AML-193 (cell line): ENCODE data around the gene SYCE1L.
"Not testable (repeated sequence)": the region's sequence is repeated elsewhere in the genome, so short reads cannot be mapped to it uniquely, and the experiment has no call there.

Experiments
- DNase-seq, 2 experiments: peaks; one replicate each; lab custom pipeline; 2025; lab: John Stamatoyannopoulos, UW

The SYCE1L gene

DNA sequence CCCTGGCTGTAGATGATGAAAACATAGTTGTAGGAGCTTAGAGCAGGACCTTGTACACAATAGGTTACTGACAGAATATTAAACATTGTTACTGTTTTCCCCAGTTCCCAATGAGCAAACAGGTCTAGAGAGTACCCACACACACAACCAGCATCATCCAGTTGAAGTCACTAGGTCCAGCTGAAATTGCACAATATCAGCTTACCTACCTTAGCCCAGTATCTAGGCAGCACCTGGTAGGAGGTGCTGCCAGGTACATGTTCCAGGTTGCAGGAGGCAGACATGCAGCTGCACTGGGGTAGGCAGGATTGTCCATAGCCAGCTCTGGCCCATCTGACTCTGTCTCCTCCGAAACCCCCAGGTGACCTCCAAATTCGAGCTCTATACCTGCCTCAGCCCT is 1.5 kb upstream of the SYCE1L start:
- no peak for DNase-seq

DNA sequence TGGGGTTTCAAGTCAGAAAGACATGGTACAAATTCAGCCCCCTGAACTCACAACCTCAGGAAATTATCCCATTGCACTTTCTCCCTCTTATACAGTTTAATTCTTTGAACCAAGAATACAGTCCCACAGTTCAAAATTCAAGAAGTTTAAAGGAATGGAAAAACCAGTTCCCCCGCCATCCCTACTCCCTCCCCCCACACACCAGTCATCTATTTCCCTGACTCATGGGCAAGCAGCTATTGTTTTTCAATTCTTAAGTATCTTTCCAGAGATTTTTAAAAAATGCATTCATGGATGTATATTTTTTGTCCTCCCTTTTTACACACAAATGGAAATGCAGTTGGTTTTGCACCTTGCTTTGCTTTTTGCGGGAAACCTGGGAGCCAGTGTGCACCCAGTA is 7.3 kb downstream of the SYCE1L start:
- no peak for DNase-seq

DNA sequence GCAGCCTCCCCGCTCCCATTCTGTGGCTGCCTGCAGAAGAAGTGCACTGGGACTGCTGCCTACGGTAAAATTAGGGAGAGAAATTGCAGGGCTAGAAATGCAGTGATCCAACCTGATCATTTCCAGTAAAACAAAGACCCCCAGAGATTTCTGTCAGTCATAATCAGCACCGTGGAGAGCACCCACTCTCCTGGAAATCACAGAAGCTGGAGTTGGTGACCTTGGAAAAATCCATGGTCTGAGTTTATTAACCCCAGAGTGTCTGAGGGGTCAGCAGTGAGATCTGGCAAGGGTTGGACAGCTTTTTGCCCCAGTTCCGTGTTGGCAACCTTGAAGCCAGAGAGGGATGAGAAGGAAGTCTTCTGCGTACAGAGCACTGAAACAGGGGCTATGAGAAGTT is 7.8 kb downstream of the SYCE1L start:
- DNase-seq: no peak

DNA sequence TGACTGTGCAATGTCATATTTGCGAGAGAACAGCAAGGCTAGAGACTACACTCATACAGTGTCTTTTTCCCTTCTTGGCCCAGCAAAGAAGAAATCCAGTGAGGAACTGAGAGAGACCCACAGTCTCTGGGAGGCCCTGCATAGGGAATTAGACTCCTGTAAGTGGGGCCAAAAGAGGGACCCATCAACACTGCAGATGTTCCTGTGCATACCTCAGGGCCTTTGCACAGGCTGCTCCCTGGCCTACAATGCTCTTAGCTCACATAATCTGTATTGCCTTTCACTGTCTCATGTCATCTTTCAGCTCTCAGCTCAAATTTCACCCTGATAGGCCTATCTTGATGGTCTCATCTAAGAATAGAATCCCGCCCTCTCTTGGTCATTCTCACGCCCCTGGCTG is 9.2 kb downstream of the SYCE1L start:
- no peak for DNase-seq

DNA sequence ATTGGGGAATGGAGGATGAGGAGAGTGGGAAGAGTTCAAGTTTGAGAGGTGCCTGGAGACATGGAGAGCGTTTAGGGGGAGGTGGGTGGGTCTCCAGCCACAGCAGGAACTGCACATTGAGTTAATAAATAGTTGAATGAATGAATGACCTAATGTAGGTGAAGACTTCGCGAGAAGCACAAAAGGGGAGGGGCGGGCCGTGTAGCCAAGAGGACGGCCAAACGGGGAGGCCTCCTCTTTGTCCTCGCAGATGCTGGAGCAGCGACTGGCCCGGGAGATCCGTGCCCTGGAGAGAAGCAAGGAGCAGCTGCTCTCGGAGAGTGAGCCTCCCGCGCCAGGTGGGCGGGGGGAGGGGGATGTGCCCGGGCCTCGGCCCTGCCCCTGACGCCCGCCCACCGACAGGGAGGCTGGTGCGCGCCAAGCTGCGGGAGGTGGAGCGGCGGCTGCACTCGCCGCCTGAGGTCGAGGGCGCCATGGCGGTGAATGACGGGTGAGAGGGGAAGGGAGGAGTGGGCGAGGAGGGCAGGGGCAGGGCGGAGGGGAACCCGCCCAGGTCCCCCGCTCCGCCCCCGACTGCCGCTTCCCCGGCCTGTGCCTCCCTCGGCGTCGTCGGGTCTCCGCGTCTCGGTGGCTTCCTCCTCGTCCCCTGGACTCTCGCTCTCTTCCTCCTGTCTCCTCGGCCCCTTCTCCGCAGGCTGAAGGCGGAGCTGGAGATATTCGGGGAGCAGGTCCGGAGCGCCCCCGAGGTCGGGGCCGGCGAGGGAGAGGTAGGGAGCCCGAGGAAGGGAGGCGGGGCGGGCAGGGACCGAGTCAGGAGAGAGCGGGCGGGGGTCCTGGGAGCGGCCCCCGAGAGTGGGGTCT is 12.9 kb downstream of the SYCE1L start:
- DNase-seq: no peak

DNA sequence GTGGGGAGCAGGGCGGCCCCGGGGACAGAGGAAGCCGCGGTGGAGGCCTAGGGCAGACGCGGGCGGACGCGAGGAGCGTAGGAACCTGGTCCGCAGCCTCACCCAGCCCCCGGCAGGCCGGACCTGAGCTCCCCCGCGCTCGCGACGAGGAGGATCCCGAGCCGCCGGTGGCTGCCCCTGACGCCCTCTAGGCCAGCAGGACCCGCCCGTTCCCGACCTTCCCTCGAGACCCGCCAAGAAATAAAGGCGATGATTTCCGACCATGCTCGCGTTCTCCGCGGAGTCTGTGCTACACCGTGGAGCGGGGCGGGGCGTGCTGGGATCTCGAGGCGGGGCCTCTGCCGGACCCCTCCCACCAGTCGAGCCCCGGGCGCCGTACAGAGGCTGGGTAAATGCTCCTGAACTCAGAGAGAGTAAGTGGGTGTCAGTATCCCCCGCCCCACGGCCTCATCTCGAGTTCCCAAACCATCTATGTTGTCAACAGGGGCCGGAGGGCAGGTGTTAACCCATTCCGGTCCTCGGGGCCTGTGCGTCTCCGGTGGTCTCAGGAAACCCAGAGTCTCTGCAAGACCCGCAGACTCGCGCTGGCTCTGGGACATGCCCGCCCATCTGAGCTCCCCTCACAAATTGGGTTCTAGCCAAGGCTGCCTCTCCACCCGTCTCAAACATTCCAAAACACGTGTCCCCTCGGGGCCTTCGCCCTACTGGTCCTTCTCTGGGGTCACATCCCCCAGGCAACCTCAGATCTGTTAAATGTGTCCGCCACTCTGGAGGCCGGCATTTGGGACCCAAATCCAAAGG is 13.7 kb downstream of the SYCE1L start:
- no peak for DNase-seq

DNA sequence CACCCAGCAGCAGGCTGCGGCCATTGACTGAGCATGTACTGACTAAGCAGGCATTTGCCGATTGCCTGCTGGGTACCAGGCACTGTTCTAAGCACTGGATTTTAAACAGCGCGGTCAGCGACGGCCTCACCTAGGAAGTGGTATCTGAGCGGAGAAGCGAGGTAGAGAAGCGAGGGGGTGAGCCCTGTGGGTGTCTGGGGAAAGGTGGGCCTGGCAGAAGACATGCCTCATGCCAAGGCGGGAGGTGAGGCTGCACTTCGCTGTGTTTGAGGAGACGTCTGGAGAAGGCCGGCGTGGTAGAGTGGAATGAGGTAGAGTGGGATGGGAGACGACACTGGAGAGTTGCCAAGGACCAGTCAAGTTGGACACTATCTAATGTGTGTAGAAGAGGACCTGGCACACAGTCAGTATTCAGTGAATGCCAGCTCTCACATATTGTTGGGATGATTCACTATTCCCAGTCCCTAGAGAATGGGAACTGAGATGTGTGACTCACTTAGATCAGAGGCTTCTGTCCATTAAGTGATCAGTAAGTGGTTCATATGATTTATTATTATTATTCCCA is 14.4 kb downstream of the SYCE1L start:
- DNase-seq: no peak

DNA sequence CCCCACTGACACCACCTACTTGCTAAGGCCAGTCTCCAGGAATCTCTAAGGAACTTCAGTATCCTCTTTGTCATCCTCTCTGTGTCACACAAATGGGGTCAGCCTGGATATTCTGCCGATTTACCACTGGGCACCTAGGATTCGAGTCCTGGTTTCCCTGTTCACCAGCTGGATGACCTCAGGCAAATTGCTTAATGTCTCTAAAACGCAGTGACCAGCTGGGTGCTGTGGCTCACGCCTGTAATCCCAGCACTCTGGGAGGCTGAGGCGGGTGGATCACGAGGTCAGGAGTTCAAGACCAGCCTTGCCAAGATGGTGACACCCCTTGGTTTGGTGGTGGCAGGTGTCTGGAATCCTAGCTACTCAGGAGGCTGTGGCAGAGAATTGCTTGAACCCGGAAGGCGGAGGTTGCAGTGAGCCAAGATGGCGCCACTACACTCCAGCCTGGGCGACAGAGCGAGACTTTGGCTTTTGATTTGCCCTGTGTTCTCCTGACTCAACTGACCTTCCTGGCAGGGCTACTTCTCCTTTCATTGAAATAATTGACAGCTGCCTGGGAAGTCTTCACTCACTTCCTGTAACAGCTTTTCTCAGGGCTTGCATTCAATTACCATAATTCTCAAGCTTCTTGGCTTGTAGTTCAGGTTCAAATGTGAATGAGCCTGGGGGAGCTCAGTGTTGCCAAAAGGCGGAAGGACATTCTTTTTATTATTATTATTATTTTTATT is 15.4 kb downstream of the SYCE1L start:
- peak in 1 of 2 experiments; percentile 1 for DNase-seq

DNA sequence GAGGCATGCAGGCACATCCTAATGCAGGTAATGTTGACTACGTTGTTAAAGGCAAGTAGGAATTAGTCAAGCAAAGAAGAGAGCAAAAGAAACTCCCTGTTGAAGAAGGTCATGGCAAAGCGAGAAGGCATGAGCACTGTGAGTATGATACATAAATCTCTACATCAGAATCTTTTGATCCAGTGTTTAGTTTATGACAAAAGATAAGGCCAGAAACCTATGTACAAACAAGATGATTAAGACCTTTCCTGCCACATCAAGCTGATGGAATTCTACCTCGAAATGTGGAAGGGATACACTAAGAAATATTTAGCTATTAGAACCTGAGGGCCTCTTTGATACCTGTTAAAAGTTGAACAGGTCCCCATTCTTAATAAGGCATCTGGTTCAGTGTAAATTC is 20.2 kb downstream of the SYCE1L start:
- no peak for DNase-seq

DNA sequence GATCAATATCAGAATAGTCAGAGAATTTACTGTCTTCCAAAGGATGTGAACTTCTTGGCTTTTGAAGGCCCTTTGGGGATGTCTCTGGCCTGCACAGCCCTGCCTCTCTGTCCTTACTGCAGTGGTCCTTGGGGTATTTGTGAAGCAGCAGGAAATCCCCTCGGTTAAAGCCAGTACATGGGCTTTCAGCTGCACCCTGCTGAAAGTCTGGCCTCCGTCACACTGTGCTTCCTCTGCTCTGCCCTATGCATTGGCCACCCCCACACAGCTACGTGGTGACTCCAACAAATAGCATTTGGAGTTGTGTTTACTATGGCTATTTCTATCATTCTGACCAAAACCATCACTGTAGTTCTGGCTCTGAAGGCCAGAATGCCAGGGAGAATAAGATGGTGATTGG is 21.2 kb downstream of the SYCE1L start:
- DNase-seq: no peak

DNA sequence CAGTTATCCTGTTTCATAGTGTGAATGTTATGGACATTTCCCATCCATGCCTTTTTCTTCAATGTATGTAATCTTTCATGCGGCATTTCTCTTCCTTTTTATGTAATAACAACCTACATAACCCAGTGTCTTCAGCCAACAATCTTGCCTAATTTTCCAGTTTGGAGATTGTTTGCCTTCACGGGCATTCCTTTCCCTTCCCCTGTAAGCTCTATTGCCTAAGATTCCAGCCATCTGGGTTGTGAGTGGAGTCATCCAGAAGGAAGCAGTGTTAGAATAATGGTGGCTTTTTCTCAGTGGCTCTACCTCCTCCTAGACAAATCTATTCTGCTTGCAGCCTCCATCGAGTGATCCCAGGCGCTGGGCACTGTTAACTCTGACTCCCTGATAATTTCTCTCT is 22.3 kb downstream of the SYCE1L start:
- DNase-seq: no peak

DNA sequence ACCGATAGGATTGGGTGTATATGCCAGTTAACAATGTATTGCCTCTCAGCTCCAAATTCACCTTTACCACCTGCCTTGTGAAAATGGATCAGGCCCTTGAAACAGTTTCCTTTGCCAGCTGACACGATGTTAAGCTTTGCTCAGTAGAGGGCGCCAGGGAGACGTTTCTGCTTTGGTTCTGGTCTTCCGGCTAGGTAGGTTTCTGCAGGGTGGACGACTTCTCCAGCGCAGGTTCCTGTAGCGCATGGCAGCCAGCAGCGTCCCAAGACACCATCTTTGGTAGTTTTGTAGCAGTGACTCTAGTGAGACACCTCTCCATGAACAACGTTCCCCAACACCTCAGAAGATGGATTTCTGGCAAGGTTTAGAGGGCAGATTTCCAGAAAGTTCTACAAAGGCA is 24.0 kb downstream of the SYCE1L start:
- DNase-seq: peak in 1 of 2 experiments; percentile 23

DNA sequence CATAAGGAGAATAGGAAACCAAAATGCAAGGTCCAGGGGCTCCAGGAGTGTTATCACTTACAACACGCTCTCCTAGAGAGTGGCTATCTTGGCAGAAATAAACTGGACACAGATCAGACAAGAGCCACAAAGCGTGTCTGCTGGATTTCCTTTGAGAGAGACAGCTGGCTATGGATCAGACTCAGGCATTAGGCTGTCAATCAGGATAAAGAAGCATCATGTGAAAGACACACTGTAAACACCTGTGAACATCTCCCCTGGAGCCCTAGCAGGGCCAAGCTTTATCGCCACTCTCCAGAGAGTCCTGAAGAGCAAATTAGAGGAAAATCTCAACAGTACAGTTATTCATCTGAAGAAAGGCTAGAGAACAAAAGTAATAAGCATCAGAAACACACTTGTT is 26.0 kb downstream of the SYCE1L start:
- no peak for DNase-seq

DNA sequence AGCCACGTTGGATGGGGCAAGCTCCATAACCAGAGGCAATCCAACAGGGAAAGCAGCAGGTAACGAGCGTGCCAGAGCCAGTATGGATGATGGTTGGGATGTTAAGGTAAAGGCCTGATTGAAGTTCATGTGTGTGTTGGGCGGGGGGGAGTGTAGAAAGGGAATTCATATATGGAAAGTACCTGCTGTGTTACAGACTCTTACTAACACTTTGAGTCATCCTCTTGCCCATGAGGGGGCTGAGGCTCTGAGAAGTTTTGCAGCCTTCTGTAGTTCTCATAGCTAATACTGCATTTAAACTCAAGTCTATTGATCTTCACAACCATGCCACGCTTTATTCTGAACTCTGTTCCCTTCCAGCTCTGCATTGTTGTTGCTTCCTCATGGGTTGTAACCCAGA is 28.5 kb downstream of the SYCE1L start:
- DNase-seq: no peak

DNA sequence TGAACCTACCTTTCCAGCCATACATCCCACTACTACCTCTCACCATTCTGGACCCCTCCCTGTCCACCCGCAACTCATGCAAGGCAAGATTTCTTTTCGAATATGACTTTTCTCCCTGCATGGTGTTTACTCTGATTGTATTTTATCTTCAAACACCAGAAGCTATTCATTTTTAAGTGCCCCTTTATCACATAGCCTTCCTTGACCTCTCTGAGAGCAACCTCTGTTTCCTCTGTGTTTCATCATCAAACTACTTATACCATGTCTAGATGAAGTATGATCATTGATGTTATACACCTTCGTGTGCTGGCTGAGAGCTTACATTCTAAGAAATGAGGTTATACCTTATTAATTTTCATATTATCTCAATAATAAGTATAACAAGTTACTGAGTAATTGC is 31.8 kb downstream of the SYCE1L start:
- no peak for DNase-seq

DNA sequence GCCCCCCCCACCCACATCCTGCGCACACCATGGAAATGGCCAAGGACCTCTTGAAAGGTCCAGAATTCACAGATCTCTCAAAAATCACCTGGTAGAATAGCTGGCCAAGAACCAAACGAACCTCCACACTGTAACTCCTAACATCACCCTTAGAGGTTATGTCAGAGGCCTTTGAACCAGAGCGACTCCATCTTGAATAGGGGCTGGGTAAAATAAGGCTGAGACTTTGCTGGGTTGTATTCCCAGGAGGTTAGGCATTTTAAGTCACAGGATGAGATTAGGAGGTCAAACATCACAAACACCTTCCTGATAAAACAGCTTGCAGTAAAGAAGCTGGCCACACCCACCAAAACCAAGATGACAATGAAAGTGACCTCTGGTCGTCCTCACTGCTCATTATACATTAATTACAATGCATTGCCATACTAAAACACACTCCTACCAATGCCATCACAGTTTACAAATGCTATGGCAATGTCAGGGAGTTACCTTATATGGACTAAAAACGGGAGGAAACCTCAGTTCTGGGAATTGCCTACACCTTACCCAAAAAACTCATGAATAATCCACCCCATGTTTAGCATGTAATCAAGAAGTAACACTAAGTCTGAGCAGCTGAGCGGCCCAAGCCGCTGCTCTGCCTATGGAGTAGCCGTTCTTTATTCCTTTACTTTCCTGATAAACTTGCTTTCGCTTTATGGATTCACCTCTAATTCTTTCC is 34.8 kb downstream of the SYCE1L start:
- no peak for DNase-seq

DNA sequence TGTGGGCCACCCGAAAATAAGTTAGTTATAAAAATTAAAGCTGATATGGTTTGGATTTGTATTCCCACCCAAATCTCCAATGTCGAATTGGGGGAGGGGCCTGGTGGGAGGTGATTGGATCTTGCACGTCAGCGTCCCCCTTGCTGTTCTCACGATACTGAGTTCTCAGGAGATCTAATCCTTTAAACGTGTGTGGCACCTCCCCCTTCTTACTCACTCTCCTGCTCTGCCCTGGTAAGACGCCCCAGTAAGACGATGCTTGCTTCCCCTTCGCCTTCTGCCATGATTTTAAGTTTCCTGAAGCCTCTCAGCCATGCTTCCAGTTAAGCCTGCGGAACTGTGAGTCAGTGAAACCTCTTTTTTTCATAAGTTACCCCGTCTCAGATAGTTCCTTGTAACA is 35.4 kb downstream of the SYCE1L start:
- no peak for DNase-seq

DNA sequence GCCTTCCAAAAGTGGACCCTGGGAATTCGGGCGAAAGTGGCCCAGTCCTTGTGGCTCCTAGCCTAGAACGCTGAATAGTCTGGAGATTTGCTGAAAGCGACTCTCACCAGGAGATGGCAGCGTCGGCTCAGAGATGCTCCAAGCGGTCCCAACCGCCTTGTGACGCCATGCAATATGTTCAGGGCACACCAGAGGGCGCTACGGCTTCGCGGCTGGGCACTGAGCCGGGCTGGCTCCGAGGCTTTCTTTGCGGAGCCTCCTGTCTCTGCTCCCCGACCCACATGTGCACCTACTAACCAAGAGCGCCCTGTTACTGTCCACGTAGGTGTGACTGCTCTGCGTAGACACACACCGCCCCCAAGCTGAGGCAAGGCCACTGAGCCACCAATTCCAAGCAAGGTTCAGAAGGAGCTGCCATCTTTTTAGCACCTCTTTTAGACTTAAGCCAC is 36.9 kb downstream of the SYCE1L start:
- DNase-seq: peak; percentile 63 to 66

DNA sequence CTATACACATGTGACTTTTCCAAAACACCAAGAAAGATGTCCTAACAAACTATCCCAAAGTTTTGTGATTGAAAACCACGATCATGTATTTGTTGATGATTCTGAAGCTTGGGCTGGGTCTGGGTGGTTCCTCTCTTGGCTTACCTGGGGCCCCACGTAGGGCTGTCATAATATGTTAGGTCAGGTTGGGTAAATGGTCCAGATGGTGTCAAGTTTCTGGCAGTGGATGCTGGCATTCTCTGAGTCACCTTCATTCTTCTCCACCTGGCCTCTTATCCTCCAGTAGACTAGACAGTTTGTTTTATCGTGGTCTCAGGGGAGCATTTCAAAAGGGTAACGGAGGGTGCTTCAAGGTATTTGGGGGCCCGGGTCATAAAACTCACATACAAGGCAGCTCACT is 39.4 kb downstream of the SYCE1L start:
- no peak for DNase-seq

DNA sequence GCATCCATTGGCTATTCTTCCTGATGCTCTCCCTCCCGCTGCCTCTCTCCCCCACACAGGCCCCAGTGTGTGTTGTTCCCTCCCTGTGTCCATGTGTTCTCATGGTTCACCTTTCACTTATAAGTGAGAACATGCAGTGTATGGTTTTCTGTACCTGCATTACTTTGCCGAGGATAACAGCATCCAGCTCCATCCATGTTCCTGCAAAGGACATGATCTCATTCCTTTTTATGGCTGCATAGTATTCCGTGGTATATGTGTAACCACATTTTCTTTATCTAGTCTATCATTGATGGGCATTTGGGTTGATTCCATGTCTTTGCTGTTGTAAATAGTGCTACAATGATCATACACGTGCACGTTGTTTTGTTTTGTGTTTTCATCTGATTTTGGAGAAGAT is 43.3 kb downstream of the SYCE1L start:
- DNase-seq: not testable (repeated sequence)

DNA sequence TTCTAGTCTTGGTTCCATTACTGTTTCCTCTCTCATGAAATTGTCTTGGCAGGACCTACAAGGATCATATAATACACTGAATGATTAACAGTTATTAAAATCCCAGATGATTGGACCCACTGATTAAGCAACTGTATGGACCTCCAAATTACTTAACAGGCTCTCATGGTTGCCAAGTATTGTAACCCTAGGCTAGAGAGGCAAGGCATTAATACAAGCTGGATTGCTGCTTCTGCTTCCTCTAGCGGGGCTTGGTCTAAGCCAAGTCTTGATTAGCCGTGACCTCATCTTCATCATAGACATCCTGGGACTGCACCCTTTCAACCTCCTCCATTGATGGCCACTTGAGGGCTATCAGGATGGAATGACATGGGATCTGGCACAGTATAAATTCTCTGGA is 46.9 kb downstream of the SYCE1L start:
- DNase-seq: no peak

DNA sequence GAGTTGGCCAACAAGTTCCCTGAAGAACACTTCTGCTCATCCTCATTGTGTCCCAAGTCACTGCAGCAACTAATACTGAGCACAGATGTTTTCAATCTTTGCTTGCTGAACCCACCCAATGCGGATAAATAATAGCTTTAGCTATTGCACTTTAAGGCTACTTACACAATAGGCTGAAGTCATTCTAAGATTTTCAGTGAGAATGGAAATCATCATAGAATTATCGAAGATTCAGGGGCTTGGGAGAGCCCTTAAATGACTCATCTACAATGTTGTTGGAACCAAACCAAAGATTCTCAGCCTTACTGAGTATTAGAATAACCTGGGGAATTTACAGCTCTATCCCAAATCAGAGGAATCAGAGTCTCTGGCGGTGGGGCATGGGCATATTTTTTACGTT is 51.2 kb downstream of the SYCE1L start:
- no peak for DNase-seq
